ENCODE measurements around the gene ODF2L.

The ODF2L gene

GRCh38 chr1:86380257-86380861 is 15.8 kb downstream of the ODF2L start:
- in situ Hi-C loops (cut with HindIII; ENCODE audit: low sequenced_read_pairs): no loop called here
- DNase-seq (ENCODE audit: low read depth, low spot score): peak; percentile 85
- TF ChIP-seq CTCF (IDR thresholded peaks at IDR 0.05; ENCODE audit: low read depth, low read length): peak; percentile 60
- H3K4me3 ChIP-seq (ENCODE audit: low read depth, low read length): no peak overlapping the region

- no peak for TF ChIP-seq CTCF (IDR thresholded peaks at IDR 0.05; ENCODE audit: low read depth, low read length)
- in situ Hi-C loops (cut with HindIII; ENCODE audit: low sequenced_read_pairs): no loop called here
- no peak overlapping the region for H3K4me3 ChIP-seq (ENCODE audit: low read depth, low read length)
- no peak for DNase-seq (ENCODE audit: low read depth, low spot score)
Observed at GRCh38 chr1:86378813-86379212, 17.3 kb downstream of the ODF2L start.

GRCh38 chr1:86377341-86377740 is 18.8 kb downstream of the ODF2L start:
- no peak for TF ChIP-seq CTCF (IDR thresholded peaks at IDR 0.05; ENCODE audit: low read depth, low read length)
- no peak overlapping the region for H3K4me3 ChIP-seq (ENCODE audit: low read depth, low read length)
- no peak for DNase-seq (ENCODE audit: low read depth, low spot score)
- in situ Hi-C loops (cut with HindIII; ENCODE audit: low sequenced_read_pairs): no loop called here

- DNase-seq (ENCODE audit: low read depth, low spot score): no peak
- in situ Hi-C loops (cut with HindIII; ENCODE audit: low sequenced_read_pairs): no loop called here
- no peak overlapping the region for H3K4me3 ChIP-seq (ENCODE audit: low read depth, low read length)
- TF ChIP-seq CTCF (IDR thresholded peaks at IDR 0.05; ENCODE audit: low read depth, low read length): no peak
Observed at GRCh38 chr1:86375688-86376087, 20.4 kb downstream of the ODF2L start.

- DNase-seq (ENCODE audit: low read depth, low spot score): peak; percentile 85
- H3K4me3 ChIP-seq (ENCODE audit: low read depth, low read length): no peak overlapping the region
- in situ Hi-C loops (cut with HindIII; ENCODE audit: low sequenced_read_pairs): no loop called here
- no peak for TF ChIP-seq CTCF (IDR thresholded peaks at IDR 0.05; ENCODE audit: low read depth, low read length)
Observed at GRCh38 chr1:86370601-86371022, 25.5 kb downstream of the ODF2L start.

GRCh38 chr1:86365896-86366295 is 30.2 kb downstream of the ODF2L start:
- no peak for DNase-seq (ENCODE audit: low read depth, low spot score)
- in situ Hi-C loops (cut with HindIII; ENCODE audit: low sequenced_read_pairs): no loop called here
- no peak overlapping the region for H3K4me3 ChIP-seq (ENCODE audit: low read depth, low read length)
- no peak for TF ChIP-seq CTCF (IDR thresholded peaks at IDR 0.05; ENCODE audit: low read depth, low read length)

Measured in astrocyte of the spinal cord (primary cell).